ENCODE results near the gene SGTA.

Gene SGTA

DNA sequence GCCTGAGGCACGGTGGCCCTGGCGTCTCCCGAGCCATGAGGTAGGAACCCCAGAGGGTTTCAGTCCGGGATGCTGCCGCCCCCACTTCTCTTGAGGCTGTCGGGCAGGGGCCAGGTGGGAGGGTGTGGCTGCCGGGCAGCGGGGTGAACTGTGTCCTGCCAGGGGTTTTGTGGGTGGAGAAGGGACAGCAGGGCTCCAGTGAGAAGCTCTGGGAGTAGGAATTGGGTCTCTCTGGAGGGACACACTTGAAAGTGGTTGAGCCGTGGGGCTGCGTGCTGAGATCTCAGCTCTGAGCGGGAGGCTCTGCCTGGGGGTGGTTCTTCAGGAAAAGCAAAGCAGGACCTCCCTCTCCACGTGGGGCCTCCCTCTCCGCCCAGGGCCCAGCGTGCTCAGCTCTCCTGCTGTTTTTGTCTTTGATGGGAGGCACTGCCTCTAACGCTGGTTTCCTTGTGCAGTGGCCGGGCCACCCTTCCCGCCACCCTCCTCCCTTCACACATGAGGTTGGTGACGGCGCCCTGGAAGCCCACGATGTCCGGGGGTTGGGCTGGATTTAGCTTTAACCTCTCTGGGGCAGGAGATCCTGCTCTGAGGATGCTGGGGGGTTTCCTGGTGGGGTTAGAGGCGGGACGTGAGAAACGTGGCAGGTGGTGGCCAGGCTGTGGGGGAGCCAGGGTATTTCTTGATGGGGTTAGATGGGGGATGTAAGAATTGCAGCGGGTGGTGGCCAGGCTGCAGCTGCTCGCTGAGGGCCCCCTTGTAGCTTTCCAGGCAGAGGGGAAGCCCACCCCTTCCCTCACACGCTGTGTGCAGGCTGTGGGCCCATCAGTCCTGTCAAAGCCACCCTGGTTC lies 21.3 kb upstream of the SGTA start:
- TF ChIP-seq CTCF (IDR thresholded peaks at IDR 0.05; ENCODE audit: low read depth, low read length, missing control alignments), result no peak
- no peak for DNase-seq (ENCODE audit: low read depth)
- no peak overlapping the region for H3K4me3 ChIP-seq (ENCODE audit: low read depth, low read length)

DNA sequence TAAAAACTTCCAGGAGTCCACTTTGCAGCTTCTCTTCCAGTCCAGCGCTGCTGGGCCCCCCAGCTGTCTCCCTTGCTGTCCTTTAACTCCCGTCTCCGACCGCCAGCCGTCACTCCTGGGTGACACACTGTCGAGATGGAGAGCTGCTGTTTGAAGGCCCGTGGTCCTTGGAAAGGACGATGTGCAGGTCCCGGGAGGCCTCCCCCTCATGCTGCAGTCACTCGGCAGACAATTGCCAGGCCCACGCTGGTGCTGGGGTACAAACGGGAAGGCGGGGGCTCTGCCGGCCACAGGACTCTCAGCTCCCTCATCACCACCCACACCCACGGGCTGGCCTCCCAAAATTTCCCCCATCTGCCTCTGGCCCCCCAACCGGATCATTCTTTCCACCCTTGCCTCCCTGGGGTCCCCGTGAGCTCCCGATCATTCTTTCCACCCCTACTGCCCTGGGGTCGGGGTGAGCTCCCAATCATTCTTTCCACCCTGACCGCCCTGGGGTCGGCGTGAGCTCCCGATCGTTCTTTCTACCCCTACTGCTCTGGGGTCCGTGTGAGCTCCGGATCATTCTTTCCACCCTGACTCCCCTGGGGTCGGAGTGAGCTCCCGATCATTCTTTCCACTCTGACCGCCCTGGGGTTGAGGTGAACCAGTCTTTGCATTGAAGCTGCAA lies 20.5 kb upstream of the SGTA start:
- no peak for TF ChIP-seq CTCF (IDR thresholded peaks at IDR 0.05; ENCODE audit: low read depth, low read length, missing control alignments)
- DNase-seq (ENCODE audit: low read depth), result no peak
- no peak overlapping the region for H3K4me3 ChIP-seq (ENCODE audit: low read depth, low read length)

DNA sequence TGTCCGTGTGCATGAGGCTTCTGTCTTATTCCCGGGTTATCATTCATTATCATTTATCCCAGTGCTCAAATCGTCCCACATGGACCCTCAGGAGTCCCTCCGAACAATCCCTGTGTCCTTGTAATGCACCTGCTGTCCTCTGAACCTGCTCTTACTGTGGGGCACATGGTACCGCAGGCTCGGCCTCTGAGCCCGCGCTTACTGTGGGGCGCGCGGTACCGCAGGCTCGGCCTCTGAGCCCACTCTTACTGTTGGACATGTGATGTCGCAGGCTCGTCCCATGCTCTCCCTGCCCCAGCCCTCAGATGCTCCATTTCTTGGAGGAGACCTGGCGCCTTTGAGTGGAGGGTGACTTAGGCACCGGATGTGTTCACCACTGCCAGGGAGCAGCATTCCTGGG lies 19.8 kb upstream of the SGTA start:
- no peak for DNase-seq (ENCODE audit: low read depth)
- H3K4me3 ChIP-seq (ENCODE audit: low read depth, low read length), result no peak overlapping the region
- TF ChIP-seq CTCF (IDR thresholded peaks at IDR 0.05; ENCODE audit: low read depth, low read length, missing control alignments), result no peak

GRCh38 chr19:2800506-2800905 lies 17.4 kb upstream of the SGTA start:
- no peak for TF ChIP-seq CTCF (IDR thresholded peaks at IDR 0.05; ENCODE audit: low read depth, low read length, missing control alignments)
- DNase-seq (ENCODE audit: low read depth), result no peak

DNA sequence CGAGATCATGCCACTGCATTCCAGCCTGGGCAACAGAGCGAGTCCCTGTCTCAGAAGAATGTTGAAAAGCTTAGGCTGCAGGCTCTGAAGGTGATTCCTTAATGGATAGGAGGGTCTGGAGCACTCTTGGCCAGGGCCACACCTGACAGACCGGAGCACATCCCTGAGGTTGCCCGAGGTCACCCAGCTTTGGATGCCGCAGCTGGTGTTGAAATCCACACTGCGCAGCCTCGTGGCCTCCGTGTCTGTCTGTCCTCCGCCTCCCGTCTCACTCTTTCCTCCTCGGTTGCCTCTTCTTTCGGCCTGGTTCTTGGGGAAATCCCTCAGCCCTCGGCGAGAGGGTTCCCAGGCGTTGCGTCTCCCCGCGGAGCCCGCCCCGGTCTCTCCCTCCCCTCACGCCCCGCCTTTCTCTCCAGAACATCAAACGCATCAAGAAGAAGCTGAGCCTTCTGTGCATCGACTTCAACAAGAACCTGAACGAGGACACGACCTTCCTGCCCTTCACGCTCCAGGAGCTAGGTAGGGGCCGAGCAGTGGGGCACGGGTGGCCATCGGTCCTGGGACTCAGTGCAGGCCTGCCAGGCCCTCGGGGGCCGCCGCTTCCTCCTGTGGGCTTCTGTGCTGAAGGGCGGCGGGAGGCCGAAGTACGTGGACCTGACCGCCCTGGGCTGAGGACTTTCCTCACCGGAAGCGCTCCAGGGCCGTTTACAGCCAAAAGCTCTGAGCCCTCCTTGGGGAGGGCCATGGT lies 16.4 kb upstream of the SGTA start:
- DNase-seq (ENCODE audit: low read depth), result no peak
- no peak for TF ChIP-seq CTCF (IDR thresholded peaks at IDR 0.05; ENCODE audit: low read depth, low read length, missing control alignments)
- H3K4me3 ChIP-seq (ENCODE audit: low read depth, low read length), result no peak overlapping the region

More at GRCh38 chr19:2800506-2800905, 17.4 kb upstream of the SGTA start:
- no peak overlapping the region for H3K4me3 ChIP-seq (ENCODE audit: low read depth, low read length)

- H3K4me3 ChIP-seq (ENCODE audit: low read depth, low read length), result no peak overlapping the region
- TF ChIP-seq CTCF (IDR thresholded peaks at IDR 0.05; ENCODE audit: low read depth, low read length, missing control alignments), result no peak
- no peak for DNase-seq (ENCODE audit: low read depth)
Observed at GRCh38 chr19:2798733-2799132, 15.7 kb upstream of the SGTA start.

Measured in GM12864 (cell line).